DMS53 (cell line): ENCODE data around the gene CAMK2D.

Experiments
- DNase-seq: peaks from one replicate; lab custom pipeline; 2025; lab: John Stamatoyannopoulos, UW

Gene CAMK2D

GRCh38 chr4:113637823-113638561, 123.5 kb downstream of the CAMK2D start:
- peak; percentile 28 for DNase-seq

GRCh38 chr4:113637363-113637762, 124.2 kb downstream of the CAMK2D start:
- no peak for DNase-seq

GRCh38 chr4:113636877-113637276, 124.7 kb downstream of the CAMK2D start:
- DNase-seq: no peak

- DNase-seq: no peak
Measured at GRCh38 chr4:113636438-113636818, 125.1 kb downstream of the CAMK2D start.

- no peak for DNase-seq
Measured at GRCh38 chr4:113635739-113636437, 125.7 kb downstream of the CAMK2D start.

- DNase-seq: no peak
Measured at GRCh38 chr4:113634081-113634969, 127.2 kb downstream of the CAMK2D start.

- DNase-seq: no peak
Measured at GRCh38 chr4:113633467-113633866, 128.1 kb downstream of the CAMK2D start.

GRCh38 chr4:113628711-113629110, 132.8 kb downstream of the CAMK2D start:
- DNase-seq: no peak

GRCh38 chr4:113627321-113627720, 134.2 kb downstream of the CAMK2D start:
- DNase-seq: peak; percentile 20

- no peak for DNase-seq
Measured at GRCh38 chr4:113625902-113626301, 135.6 kb downstream of the CAMK2D start.

- no peak for DNase-seq
Measured at GRCh38 chr4:113623274-113623894, 138.2 kb downstream of the CAMK2D start.

- DNase-seq: no peak
Measured at GRCh38 chr4:113621633-113622032, 139.9 kb downstream of the CAMK2D start.

- DNase-seq: no peak
Measured at GRCh38 chr4:113620032-113620431, 141.5 kb downstream of the CAMK2D start.

- DNase-seq: no peak
Measured at GRCh38 chr4:113619526-113619925, 142.0 kb downstream of the CAMK2D start.

GRCh38 chr4:113618205-113618604, 143.3 kb downstream of the CAMK2D start:
- no peak for DNase-seq

GRCh38 chr4:113617195-113617594, 144.3 kb downstream of the CAMK2D start:
- DNase-seq: no peak

GRCh38 chr4:113616443-113616842, 145.1 kb downstream of the CAMK2D start:
- DNase-seq: peak; percentile 5

GRCh38 chr4:113614414-113614813, 147.1 kb downstream of the CAMK2D start:
- DNase-seq: no peak

- DNase-seq: no peak
Measured at GRCh38 chr4:113613503-113613902, 148.0 kb downstream of the CAMK2D start.

GRCh38 chr4:113610537-113610936, 151.0 kb downstream of the CAMK2D start:
- DNase-seq: peak; percentile 22

- no peak for DNase-seq
Measured at GRCh38 chr4:113607998-113608397, 153.5 kb downstream of the CAMK2D start.

- no peak for DNase-seq
Measured at GRCh38 chr4:113607147-113607720, 154.3 kb downstream of the CAMK2D start.
